ENCODE data around the gene MCUR1.

The MCUR1 gene

GRCh38 chr6:13742961-13743735 lies 71.2 kb downstream of the MCUR1 start:
- no peak overlapping the region for H3K18ac ChIP-seq (ENCODE audit: low read depth in 1 of 2, low read length in 2 of 2)
- H3K4me1 ChIP-seq (ENCODE audit: control insufficient read depth, insufficient read depth, low read depth, low read length) = no peaks in the 10 kb centered on the region
- H3K79me1 ChIP-seq (replicated peaks; ENCODE audit: low read length, poor library complexity, severe bottlenecking) = no peaks in the 10 kb centered on the region
- no peak overlapping the region for H2AK5ac ChIP-seq (ENCODE audit: low read length, severe bottlenecking)
- H3K4ac ChIP-seq (ENCODE audit: low read depth in 1 of 2, low read length in 2 of 2) = no peak overlapping the region
- H2BK120ac ChIP-seq (ENCODE audit: low read depth, low read length) = no peak overlapping the region
- H3K27me3 ChIP-seq (ENCODE audit: control insufficient read depth in 1 of 2, insufficient read depth in 1 of 2, low read length in 2 of 2) = no peaks in the 10 kb centered on the region
- no peak overlapping the region for H4K91ac ChIP-seq (ENCODE audit: low read length)
- DNase-seq = no peak
- H3K4me3 ChIP-seq (ENCODE audit: insufficient read depth in 1 of 2, low read depth in 1 of 2, low read length in 2 of 2) = no peak overlapping the region
- H3K36me3 ChIP-seq (ENCODE audit: control insufficient read depth in 1 of 2, insufficient read depth in 2 of 2, low read depth in 1 of 2, low read length in 2 of 2) = no peaks in the 10 kb centered on the region
- H2AFZ ChIP-seq (ENCODE audit: low read depth, low read length) = no peak overlapping the region
- H4K8ac ChIP-seq (ENCODE audit: low read length) = no peak overlapping the region
- H3K9me3 ChIP-seq (ENCODE audit: control insufficient read depth, low read length) = no peaks in the 10 kb centered on the region
- no peak overlapping the region for H3K23ac ChIP-seq (ENCODE audit: low read length in 2 of 2)
- no peak overlapping the region for H3K27ac ChIP-seq (ENCODE audit: low read length, poor library complexity, severe bottlenecking)
- no peak overlapping the region for H2BK15ac ChIP-seq (ENCODE audit: low read depth, poor library complexity, severe bottlenecking)
- H2BK12ac ChIP-seq (ENCODE audit: low read length in 2 of 2) = no peak overlapping the region
- H3K4me2 ChIP-seq (ENCODE audit: low read length, poor library complexity, severe bottlenecking) = no peak overlapping the region
- no peak overlapping the region for H2BK5ac ChIP-seq (ENCODE audit: low read depth, low read length, poor library complexity, severe bottlenecking)
- WGBS = 96% methylated on average over 47 of the region's 56 CpGs
- H3K9ac ChIP-seq (ENCODE audit: low read length) = no peak overlapping the region
- H3K14ac ChIP-seq (ENCODE audit: low read length in 2 of 2) = no peak overlapping the region

GRCh38 chr6:13741365-13741764 lies 73.0 kb downstream of the MCUR1 start:
- no peaks in the 10 kb centered on the region for H3K36me3 ChIP-seq (ENCODE audit: control insufficient read depth in 1 of 2, insufficient read depth in 2 of 2, low read depth in 1 of 2, low read length in 2 of 2)
- no peak overlapping the region for H3K4me2 ChIP-seq (ENCODE audit: low read length, poor library complexity, severe bottlenecking)
- no peak overlapping the region for H2AFZ ChIP-seq (ENCODE audit: low read depth, low read length)
- no peak for DNase-seq
- no peak overlapping the region for H4K91ac ChIP-seq (ENCODE audit: low read length)
- no peak overlapping the region for H2AK5ac ChIP-seq (ENCODE audit: low read length, severe bottlenecking)
- H3K27ac ChIP-seq (ENCODE audit: low read length, poor library complexity, severe bottlenecking) = no peak overlapping the region
- H3K9me3 ChIP-seq (ENCODE audit: control insufficient read depth, low read length) = no peaks in the 10 kb centered on the region
- H3K79me1 ChIP-seq (replicated peaks; ENCODE audit: low read length, poor library complexity, severe bottlenecking) = no peaks in the 10 kb centered on the region
- no peak overlapping the region for H3K14ac ChIP-seq (ENCODE audit: low read length in 2 of 2)
- no peaks in the 10 kb centered on the region for H3K4me1 ChIP-seq (ENCODE audit: control insufficient read depth, insufficient read depth, low read depth, low read length)
- H3K27me3 ChIP-seq (ENCODE audit: control insufficient read depth in 1 of 2, insufficient read depth in 1 of 2, low read length in 2 of 2) = no peaks in the 10 kb centered on the region
- 96% methylated on average over 4 of the region's 4 CpGs for WGBS
- H3K18ac ChIP-seq (ENCODE audit: low read depth in 1 of 2, low read length in 2 of 2) = no peak overlapping the region
- no peak overlapping the region for H4K8ac ChIP-seq (ENCODE audit: low read length)
- H3K4me3 ChIP-seq (ENCODE audit: insufficient read depth in 1 of 2, low read depth in 1 of 2, low read length in 2 of 2) = no peak overlapping the region
- no peak overlapping the region for H3K9ac ChIP-seq (ENCODE audit: low read length)
- no peak overlapping the region for H2BK120ac ChIP-seq (ENCODE audit: low read depth, low read length)
- H2BK15ac ChIP-seq (ENCODE audit: low read depth, poor library complexity, severe bottlenecking) = no peak overlapping the region
- H2BK12ac ChIP-seq (ENCODE audit: low read length in 2 of 2) = no peak overlapping the region
- no peak overlapping the region for H3K4ac ChIP-seq (ENCODE audit: low read depth in 1 of 2, low read length in 2 of 2)
- H2BK5ac ChIP-seq (ENCODE audit: low read depth, low read length, poor library complexity, severe bottlenecking) = no peak overlapping the region
- H3K23ac ChIP-seq (ENCODE audit: low read length in 2 of 2) = no peak overlapping the region

All from mesenchymal stem cell (in vitro differentiated cells and primary cell).